Effector memory CD8-positive, alpha-beta T cell (primary cell): ENCODE results near the gene MIGA2.
A peak's percentile ranks its signal among the peaks of the same experiment; 100 is the strongest.
"Not testable (repeated sequence)": the region's sequence is repeated elsewhere in the genome, so short reads cannot be mapped to it uniquely, and the experiment has no call there.

Experiments used
- ATAC-seq: fragments of 150-1000 bp; cut with Tn5 transposase; replicated peaks from 2 replicates; pipeline ENCODE4 v1.10.0; 2021; ENCODE audit warnings: mild to moderate bottlenecking, moderate library complexity
- DNase-seq, 3 experiments: peaks; one replicate each; pipeline ENCODE4 v3.0.0; 2021
- H3K27ac Mint-ChIP-seq, 2 donors: one replicate each; pipeline ENCODE4 v1.8.0; 2022; ENCODE audit warnings: mild to moderate bottlenecking in 2 of 2, mixed read lengths in 2 of 2, moderate library complexity in 2 of 2
- H3K27me3 Mint-ChIP-seq, 2 donors: one replicate each; pipeline ENCODE4 v1.8.0; 2022; ENCODE audit warnings: mixed read lengths in 2 of 2
- H3K36me3 Mint-ChIP-seq: one replicate; pipeline ENCODE4 v1.8.0; 2022; ENCODE audit warnings: mild to moderate bottlenecking, moderate library complexity, mixed read lengths; ENCODE audit not compliant: insufficient read depth
- H3K4me1 Mint-ChIP-seq, 2 donors: one replicate each; pipeline ENCODE4 v1.8.0; 2022; ENCODE audit warnings: low read depth in 2 of 2, mixed read lengths in 2 of 2
- H3K4me3 Mint-ChIP-seq, 2 donors: one replicate each; pipeline ENCODE4 v1.8.0; 2022; ENCODE audit warnings: mild to moderate bottlenecking in 2 of 2, mixed read lengths in 2 of 2, moderate library complexity in 2 of 2
- H3K9me3 Mint-ChIP-seq, 2 donors: one replicate each; pipeline ENCODE4 v1.8.0; 2022; ENCODE audit warnings: mixed read lengths in 2 of 2

MIGA2 gene

GRCh38 chr9:129109537-129109903 lies 73.1 kb downstream of the MIGA2 start:
- H3K27me3 Mint-ChIP-seq, result no peaks in the 10 kb centered on the region
- peaks cover 7 to 15% of the 10 kb centered on the region in 2 donors for H3K4me1 Mint-ChIP-seq
- no peak for ATAC-seq
- DNase-seq, result no peak
- H3K4me3 Mint-ChIP-seq, result peak overlapping the region; percentile 88 to 90
- H3K9me3 Mint-ChIP-seq, result no peaks in the 10 kb centered on the region
- peaks cover 9% of the 10 kb centered on the region for H3K36me3 Mint-ChIP-seq
- peak overlapping the region in 1 of 2 donors; percentile 88 for H3K27ac Mint-ChIP-seq

GRCh38 chr9:129109952-129110739 lies 73.7 kb downstream of the MIGA2 start:
- peak in 2 of 3 experiments; percentile 7 to 15 for DNase-seq
- Mint-ChIP-seq H3K9me3 (no peaks in the 10 kb centered on the region), H3K27me3 (no peaks in the 10 kb centered on the region), H3K36me3 (peaks cover 9% of the 10 kb centered on the region), H3K4me3 (peak overlapping the region; percentile 88 to 90), H3K4me1 (peaks cover 7 to 18% of the 10 kb centered on the region in 2 donors), H3K27ac (peak overlapping the region in 1 of 2 donors; percentile 92)
- ATAC-seq, result no peak

DNA sequence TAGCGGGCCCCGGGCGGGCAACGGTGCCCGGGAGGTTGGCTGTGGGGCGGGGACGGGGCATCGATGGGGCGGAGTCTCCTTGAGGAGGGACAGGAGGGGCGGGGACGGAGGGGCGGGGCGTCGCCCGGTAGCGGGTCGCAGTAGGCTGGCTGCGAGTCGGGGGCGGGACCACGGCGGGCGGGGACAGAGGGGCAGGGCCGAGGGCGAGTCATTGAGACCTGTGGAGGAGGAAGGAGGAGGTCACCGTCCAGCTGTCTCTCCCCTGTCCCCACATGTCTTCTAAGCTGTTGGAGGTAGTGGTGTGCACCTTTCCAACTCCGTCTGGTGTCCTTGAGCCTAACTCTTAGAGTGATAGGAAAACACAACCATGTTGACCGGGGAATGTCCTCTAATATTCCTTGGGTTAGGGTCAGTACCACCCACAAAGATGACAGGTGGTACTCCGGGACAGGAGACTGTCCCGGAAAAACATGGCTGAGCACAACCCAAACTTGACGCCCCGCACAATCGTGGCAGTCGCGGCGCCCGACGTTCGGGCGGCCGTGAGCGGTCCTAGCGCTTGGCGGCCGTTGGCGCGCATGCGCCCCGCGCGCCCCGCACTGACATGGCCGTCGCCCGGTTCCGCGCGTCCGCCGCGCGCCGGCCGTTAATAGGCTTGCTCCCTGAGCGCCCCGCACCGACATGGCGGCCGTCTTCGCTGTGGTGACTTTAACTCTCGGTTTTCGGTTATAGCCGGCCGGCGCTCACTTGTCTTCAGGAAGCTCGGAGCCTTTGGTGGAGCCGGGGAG lies 74.5 kb downstream of the MIGA2 start, which contains the start of the genes CRAT and PTPA:
TSS of gene CRAT (minus strand) at position 54 of the 788 bp plus-strand sequence. CDS start 284 bp downstream, outside the sequence.
TSS of gene PTPA (plus strand) at position 676 of the 788 bp plus-strand sequence. CDS start 186 bp downstream, outside the sequence.
- Mint-ChIP-seq H3K27ac (peak within 1 kb of the TSS; percentile 86 to 92), H3K27me3 (no peaks in the 10 kb centered on the region), H3K4me3 (peak within 1 kb of the TSS; percentile 88 to 90), H3K4me1 (peaks cover 7 to 20% of the 10 kb centered on the region in 2 donors), H3K9me3 (no peaks in the 10 kb centered on the region), H3K36me3 (peaks cover 9% of the 10 kb centered on the region)
- DNase-seq (peak; percentile 90 to 93 (median 90)), ATAC-seq (peak; percentile 84)

DNA sequence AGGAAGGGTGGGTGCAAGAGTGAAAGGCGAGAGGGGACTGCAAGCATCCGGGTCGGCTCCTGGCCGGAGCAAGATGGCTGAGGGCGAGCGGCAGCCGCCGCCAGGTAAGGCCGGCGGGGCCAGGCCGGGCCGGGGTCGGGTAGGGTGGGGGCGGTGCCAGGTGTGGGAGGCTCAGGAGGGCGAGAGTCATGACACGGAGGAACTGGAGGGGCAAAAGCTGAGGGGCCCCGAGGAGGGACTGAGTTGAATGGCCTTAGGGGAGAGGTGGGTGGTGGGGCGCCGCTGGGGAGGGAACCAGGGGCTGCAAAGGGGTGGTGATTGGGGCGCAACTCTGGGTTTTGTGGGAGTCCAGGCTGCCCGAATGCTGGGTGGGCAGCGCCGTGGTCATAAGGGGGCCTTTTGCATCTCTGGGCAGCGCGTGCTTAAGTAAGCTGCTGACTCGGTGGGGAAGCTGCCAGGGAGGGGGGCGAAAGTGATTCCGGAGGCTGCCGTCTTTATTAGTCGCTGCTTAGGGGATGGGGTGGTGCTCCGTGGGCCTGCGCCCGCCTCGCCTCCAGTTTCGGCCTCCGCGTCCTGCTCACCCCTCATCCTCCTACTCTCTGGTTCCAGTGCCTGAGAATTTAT lies 75.2 kb downstream of the MIGA2 start:
- ATAC-seq (no peak), DNase-seq (peak in 2 of 3 experiments; percentile 9 to 16)
- peak overlapping the region; percentile 88 to 90 for H3K4me3 Mint-ChIP-seq
- H3K9me3 Mint-ChIP-seq, result no peaks in the 10 kb centered on the region
- no peaks in the 10 kb centered on the region for H3K27me3 Mint-ChIP-seq
- H3K27ac Mint-ChIP-seq, result peak overlapping the region; percentile 86 to 92
- peaks cover 9% of the 10 kb centered on the region for H3K36me3 Mint-ChIP-seq
- H3K4me1 Mint-ChIP-seq, result peaks cover 7 to 20% of the 10 kb centered on the region in 2 donors

DNA sequence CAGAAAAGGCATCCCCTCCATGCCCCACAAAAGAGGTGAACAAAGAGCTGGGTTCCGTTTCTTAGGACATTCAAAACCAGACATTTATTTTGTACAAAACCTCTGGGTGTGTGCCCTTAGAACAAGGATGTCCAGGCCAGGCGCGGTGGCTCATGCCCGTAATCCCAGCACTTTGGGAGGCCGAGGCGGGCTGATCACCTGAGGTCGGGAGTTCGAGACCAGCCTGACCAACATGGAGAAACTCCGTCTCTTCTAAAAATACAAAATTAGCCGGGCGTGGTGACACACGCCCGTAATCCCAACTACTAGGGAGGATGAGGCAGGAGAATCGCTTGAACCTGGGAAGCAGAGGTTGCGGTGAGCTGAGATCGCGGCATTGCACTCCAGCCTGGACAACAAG lies 76.1 kb downstream of the MIGA2 start:
- Mint-ChIP-seq H3K4me3 (peak overlapping the region; percentile 88 to 90), H3K27ac (peak overlapping the region in 1 of 2 donors; percentile 86), H3K4me1 (peaks cover 7 to 20% of the 10 kb centered on the region in 2 donors)
- H3K36me3 Mint-ChIP-seq, DNase-seq, H3K27me3 Mint-ChIP-seq, ATAC-seq, H3K9me3 Mint-ChIP-seq: not testable (repeated sequence)

DNA sequence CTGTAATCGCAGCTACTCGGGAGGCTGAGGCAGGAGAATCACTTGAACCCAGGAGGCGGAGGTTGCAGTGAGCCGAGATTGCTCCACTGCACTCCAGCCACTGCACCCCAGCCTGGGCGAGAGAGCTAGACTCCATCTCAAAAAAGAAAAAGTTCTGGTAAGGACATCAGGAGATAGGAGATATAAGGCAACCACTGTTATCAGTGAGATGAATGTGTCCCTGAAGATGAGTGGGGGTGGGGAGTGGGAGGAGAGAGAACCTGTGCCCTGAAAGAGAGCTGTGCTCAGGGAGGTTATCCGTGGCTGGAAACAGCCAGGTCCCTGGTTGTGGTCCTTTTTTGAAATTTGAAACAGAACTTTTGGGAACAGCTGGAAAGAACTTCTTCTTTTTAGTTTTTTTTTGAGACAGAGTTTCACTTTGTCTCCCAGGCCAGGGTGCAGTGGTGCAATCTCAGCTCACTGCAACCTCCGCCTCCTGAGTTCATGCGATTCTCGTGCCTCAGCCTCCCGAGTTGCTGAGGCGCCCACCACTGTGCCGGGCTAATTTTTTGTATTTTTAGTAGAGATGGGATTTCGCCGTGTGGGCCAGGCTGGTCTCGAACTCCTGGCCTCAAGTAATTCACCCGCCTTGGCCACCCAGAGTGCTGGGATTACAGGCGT lies 77.3 kb downstream of the MIGA2 start:
- peaks cover 3% of the 10 kb centered on the region for H3K36me3 Mint-ChIP-seq
- no peak for DNase-seq
- H3K27ac Mint-ChIP-seq, result no peak overlapping the region
- peak overlapping the region in 1 of 2 donors; percentile 14 for H3K4me3 Mint-ChIP-seq
- H3K4me1 Mint-ChIP-seq, result peaks cover 7 to 20% of the 10 kb centered on the region in 2 donors
- no peaks in the 10 kb centered on the region for H3K9me3 Mint-ChIP-seq
- ATAC-seq, result no peak
- H3K27me3 Mint-ChIP-seq, result no peaks in the 10 kb centered on the region

DNA sequence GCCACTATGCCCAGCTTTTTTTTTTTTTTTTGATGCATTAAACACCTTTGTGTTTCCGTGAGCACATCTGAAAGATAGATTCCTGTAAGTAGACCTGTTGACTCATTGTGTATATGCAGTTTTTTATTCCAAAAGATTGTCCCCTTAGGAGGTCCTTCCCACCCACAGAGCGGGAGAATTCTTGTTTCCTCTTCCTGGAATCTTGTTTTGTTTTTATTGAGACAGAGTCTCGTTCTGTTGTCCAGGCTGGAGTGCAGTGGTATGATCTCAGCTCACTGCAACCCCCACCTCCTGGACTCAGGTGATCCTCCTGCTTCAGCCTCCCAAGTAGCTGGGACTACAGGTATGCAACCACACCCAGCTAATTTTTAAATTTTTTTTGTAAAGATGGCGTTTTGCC lies 82.4 kb downstream of the MIGA2 start:
- Mint-ChIP-seq H3K36me3 (peaks cover 20% of the 10 kb centered on the region), H3K9me3 (no peaks in the 10 kb centered on the region), H3K27ac (no peak overlapping the region), H3K27me3 (no peaks in the 10 kb centered on the region), H3K4me1 (peaks cover 7% of the 10 kb centered on the region in 2 donors), H3K4me3 (no peak overlapping the region)
- DNase-seq (no peak), ATAC-seq (no peak)

DNA sequence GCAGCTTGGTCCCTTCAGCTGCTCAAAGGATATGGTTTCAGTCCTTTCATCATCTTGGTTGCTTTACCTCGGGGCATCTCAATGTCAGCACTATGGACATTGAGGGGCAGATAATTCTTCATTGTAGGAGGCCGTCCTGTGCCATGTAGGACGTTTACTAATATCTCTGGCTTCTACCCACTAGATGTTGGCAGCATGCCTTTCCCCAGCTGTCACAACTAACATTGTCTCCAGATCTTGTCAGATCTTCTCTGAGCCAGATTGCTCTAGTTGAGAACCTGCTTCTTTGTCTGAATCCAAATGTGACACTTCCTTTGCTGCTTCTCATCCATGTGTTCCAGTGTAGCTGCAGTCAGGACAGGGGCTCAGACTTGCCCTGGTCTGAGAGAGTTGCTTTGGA lies 85.1 kb downstream of the MIGA2 start:
- peaks cover 31% of the 10 kb centered on the region for H3K36me3 Mint-ChIP-seq
- H3K27me3 Mint-ChIP-seq, result no peaks in the 10 kb centered on the region
- H3K4me1 Mint-ChIP-seq, result peaks cover 2 to 7% of the 10 kb centered on the region in 2 donors
- DNase-seq (no peak), ATAC-seq (no peak)
- no peak overlapping the region for H3K27ac Mint-ChIP-seq
- no peaks in the 10 kb centered on the region for H3K9me3 Mint-ChIP-seq
- no peak overlapping the region for H3K4me3 Mint-ChIP-seq
